NB4 (cell line): Measurements from ENCODE around the gene C10orf143.

Experiments used
- CTCF ChIP-seq: IDR thresholded peaks from one replicate; pipeline ENCODE4 v1.5.1; 2012; ENCODE audit warnings: low read depth, low read length
- MYC ChIP-seq: IDR thresholded peaks from 2 replicates; pipeline ENCODE4 v1.6.1; 2011; ENCODE audit warnings: low read depth, low read length
- POLR2A ChIP-seq: IDR thresholded peaks from 2 replicates; pipeline ENCODE4 v1.6.1; 2011; ENCODE audit warnings: mild to moderate bottlenecking; ENCODE audit not compliant: insufficient read length; ENCODE audit errors: extremely low read depth
- TF ChIP-seq, protein P1 (sequence below): IDR thresholded peaks from 2 replicates; pipeline ENCODE4 v1.6.1; 2011; ENCODE audit warnings: low read depth, low read length

GRCh38 chr10:130078120-130078519 is 32.5 kb downstream of the C10orf143 start:
- TF ChIP-seq CTCF (no peak), POLR2A (no peak), MYC (no peak)
- TF ChIP-seq, protein P1, sequence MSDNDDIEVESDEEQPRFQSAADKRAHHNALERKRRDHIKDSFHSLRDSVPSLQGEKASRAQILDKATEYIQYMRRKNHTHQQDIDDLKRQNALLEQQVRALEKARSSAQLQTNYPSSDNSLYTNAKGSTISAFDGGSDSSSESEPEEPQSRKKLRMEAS, result no peak
